Astrocyte of the spinal cord (primary cell): Measurements from ENCODE around the gene HM13.

Experiments used
- DNase-seq: peaks from one replicate; pipeline ENCODE4 v3.0.0; 2011; ENCODE audit warnings: low read depth, low spot score
- H3K4me3 ChIP-seq: 2 replicates; pipeline ENCODE4 v1.5.1; 2011; ENCODE audit warnings: low read depth, mild to moderate bottlenecking, low read length, moderate library complexity
- CTCF ChIP-seq: IDR thresholded peaks from 2 replicates; pipeline ENCODE4 v1.5.1; 2012; ENCODE audit warnings: low read depth, mild to moderate bottlenecking, low read length, inconsistent platforms
- in situ Hi-C: cut with HindIII; loops from 2 replicates; pipeline ENCODE4 v1.10.0; 2017; ENCODE audit warnings: low sequenced_read_pairs

Gene HM13

GRCh38 chr20:31566658-31567379 lies 52.6 kb downstream of the HM13 start:
- in situ Hi-C loops, result no loop called here
- no peak overlapping the region for H3K4me3 ChIP-seq
- TF ChIP-seq CTCF, result no peak
- no peak for DNase-seq

DNA sequence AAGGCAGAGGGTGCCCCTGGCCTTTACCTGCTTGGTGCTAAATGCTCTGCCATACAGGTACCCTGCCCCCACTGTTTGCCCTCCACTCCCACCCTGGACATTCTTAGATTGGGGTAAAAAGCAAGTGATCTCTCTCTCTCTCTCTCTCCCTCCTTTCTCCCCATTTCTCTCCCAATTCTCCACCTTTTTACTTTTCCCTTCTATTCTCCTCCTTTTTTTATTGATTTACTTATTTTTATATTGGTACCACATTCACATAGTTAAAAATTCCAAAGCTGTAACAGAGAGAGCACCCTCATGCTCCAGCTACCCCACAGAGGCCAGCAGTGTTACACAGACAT lies 53.1 kb downstream of the HM13 start:
- in situ Hi-C loops, result no loop called here
- H3K4me3 ChIP-seq, result no peak overlapping the region
- TF ChIP-seq CTCF, result no peak

GRCh38 chr20:31568041-31568731 lies 53.9 kb downstream of the HM13 start:
- no peak overlapping the region for H3K4me3 ChIP-seq
- TF ChIP-seq CTCF, result no peak
- no peak for DNase-seq
- in situ Hi-C loops, result no loop called here

More for the DNA sequence above, 53.1 kb downstream of the HM13 start:
- no peak for DNase-seq

- TF ChIP-seq CTCF, result no peak
- H3K4me3 ChIP-seq, result no peak overlapping the region
- in situ Hi-C loops, result no loop called here
- DNase-seq, result no peak
Measured at GRCh38 chr20:31568773-31569162, 54.5 kb downstream of the HM13 start.

- in situ Hi-C loops, result no loop called here
- H3K4me3 ChIP-seq, result no peak overlapping the region
- peak; percentile 54 for DNase-seq
- peak; percentile 91 for TF ChIP-seq CTCF
Measured at GRCh38 chr20:31569163-31570020, 55.1 kb downstream of the HM13 start.

DNA sequence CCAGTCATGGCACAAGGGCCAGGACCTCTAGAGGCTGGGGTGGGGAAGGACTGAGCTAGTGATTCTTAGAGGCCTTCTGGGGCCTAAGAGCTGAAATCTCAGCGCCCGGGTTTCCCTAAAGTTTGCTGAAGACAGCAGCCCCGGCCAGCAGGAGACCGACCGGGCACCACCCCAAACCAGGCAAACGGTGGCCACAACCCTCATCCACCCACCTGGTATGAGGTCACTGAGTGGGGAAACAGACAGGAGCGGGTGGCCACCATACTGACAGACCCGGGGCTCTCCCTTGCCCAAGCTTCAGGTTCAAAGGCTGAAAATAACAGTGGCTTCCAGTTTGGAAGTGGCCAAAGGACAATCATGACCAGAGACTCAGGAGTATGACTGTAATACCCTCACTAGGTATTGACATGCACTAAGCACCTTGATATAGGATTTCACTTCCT lies 55.8 kb downstream of the HM13 start:
- no peak overlapping the region for H3K4me3 ChIP-seq
- TF ChIP-seq CTCF, result no peak
- in situ Hi-C loops, result no loop called here
- DNase-seq, result no peak
